Muscle of leg (tissue), 11 donors: ENCODE data around the gene PRPF18. TPM values are rescaled to one million over a fixed set of nuclear protein-coding genes. Genes with fewer than 3 reads are reported as not detected.
A peak's percentile ranks its signal among the peaks of the same experiment; 100 is the strongest.

ENCODE experiments used
- DNase-seq: peaks from one replicate; pipeline ENCODE4 v3.0.0; 2013
- H3K27ac ChIP-seq: one replicate; pipeline ENCODE4 v1.5.1; 2013; ENCODE audit warnings: mild to moderate bottlenecking, low read length, control low read depth
- H3K27me3 ChIP-seq: one replicate; pipeline ENCODE4 v1.6.1; 2013; ENCODE audit warnings: low read length; ENCODE audit not compliant: control insufficient read depth, insufficient read depth
- H3K36me3 ChIP-seq: one replicate; pipeline ENCODE4 v1.6.1; 2013; ENCODE audit warnings: low read length; ENCODE audit not compliant: control insufficient read depth, insufficient read depth
- H3K4me1 ChIP-seq: one replicate; pipeline ENCODE4 v1.6.1; 2013; ENCODE audit warnings: low read length; ENCODE audit not compliant: control insufficient read depth, insufficient read depth
- H3K4me3 ChIP-seq: one replicate; pipeline ENCODE4 v1.5.1; 2013; ENCODE audit warnings: low read length, control low read depth
- H3K9me3 ChIP-seq: replicated peaks from 2 replicates; pipeline ENCODE4 v1.6.1; 2013; ENCODE audit warnings: low read depth, low read length; ENCODE audit not compliant: control insufficient read depth
- WGBS: methylation state at CpG from one replicate; pipeline ENCODE4 v1.1.5; 2013; ENCODE audit warnings: missing lambda C conversion rate; ENCODE audit not compliant: insufficient coverage; 5-methylcytosine and 5-hydroxymethylcytosine counted together
- polyA plus RNA-seq, 8 donors: library from polyadenylated mRNA; unstranded; fragments of 120-200 nt; gene quantifications; one replicate each; pipeline versions ENCODE4 v1.2.1 to v1.2.3, GENCODE V29; 2013; ENCODE audit warnings: inconsistent platforms in 1 of 8, low replicate concordance in 1 of 8; ENCODE audit not compliant: insufficient read length in 8 of 8, insufficient read depth in 1 of 8
- total RNA-seq: library from RNA; stranded (reverse); fragments of 120-200 nt; gene quantifications from one replicate; pipeline ENCODE4 v1.2.4, GENCODE V29; 2013

PRPF18 gene
- total and polyA plus RNA-seq, 9 donors: 22.1 to 34.2 (median 23.1) TPM

GRCh38 chr10:13634207-13634606 is 47.4 kb downstream of the PRPF18 start:
- WGBS: 32% methylated on average over 6 of the region's 6 CpGs
- DNase-seq: peak; percentile 90

GRCh38 chr10:13636776-13637175 is 50.0 kb downstream of the PRPF18 start:
- no peak for DNase-seq
- H3K9me3 ChIP-seq: peaks cover 3% of the 10 kb centered on the region
- 100% methylated on average over 2 of the region's 4 CpGs for WGBS
- no peak overlapping the region for H3K27ac ChIP-seq
- peaks cover 27% of the 10 kb centered on the region for H3K4me1 ChIP-seq
- peaks cover 9% of the 10 kb centered on the region for H3K36me3 ChIP-seq
- no peak overlapping the region for H3K4me3 ChIP-seq
- H3K27me3 ChIP-seq: no peaks in the 10 kb centered on the region

More at GRCh38 chr10:13634207-13634606, 47.4 kb downstream of the PRPF18 start:
- Histone ChIP-seq H3K36me3 (peaks cover 8% of the 10 kb centered on the region), H3K4me3 (no peak overlapping the region), H3K4me1 (peaks cover 35% of the 10 kb centered on the region), H3K27ac (peak overlapping the region; percentile 97), H3K9me3 (no peaks in the 10 kb centered on the region), H3K27me3 (no peaks in the 10 kb centered on the region)

- Histone ChIP-seq H3K36me3 (peaks cover 14% of the 10 kb centered on the region), H3K4me1 (peaks cover 25% of the 10 kb centered on the region), H3K9me3 (peaks cover 8% of the 10 kb centered on the region), H3K27ac (no peak overlapping the region), H3K27me3 (no peaks in the 10 kb centered on the region), H3K4me3 (no peak overlapping the region)
- no CpG with 5 or more reads among the region's 1 CpG for WGBS
- DNase-seq: no peak
These were observed 50.6 kb downstream of the PRPF18 start for GRCh38 chr10:13637303-13637856.

DNA sequence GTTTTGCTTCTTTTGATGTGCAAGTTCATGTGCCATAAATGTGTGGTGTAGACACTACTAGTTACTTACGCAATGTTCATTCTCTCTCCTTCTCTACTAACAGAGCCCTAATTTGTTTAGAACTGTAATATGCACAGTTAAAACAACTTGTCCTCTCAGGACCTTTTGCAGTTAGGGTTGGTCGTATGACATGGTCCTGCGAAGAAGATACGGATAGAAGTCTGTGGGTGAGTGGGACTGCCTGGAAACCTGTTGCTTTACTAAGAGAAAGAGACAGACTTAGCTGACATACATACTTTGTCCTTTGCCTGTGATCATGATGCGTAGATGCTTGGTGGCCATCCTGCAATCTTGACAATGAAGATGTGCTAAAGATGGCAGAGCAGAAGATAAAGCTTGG is 51.1 kb downstream of the PRPF18 start:
- Histone ChIP-seq H3K27me3 (no peaks in the 10 kb centered on the region), H3K4me1 (peaks cover 21% of the 10 kb centered on the region), H3K36me3 (peaks cover 17% of the 10 kb centered on the region), H3K9me3 (peaks cover 13% of the 10 kb centered on the region), H3K4me3 (no peak overlapping the region), H3K27ac (no peak overlapping the region)
- WGBS: 80% methylated on average over 1 of the region's 5 CpGs
- no peak for DNase-seq

GRCh38 chr10:13642293-13642692 is 55.5 kb downstream of the PRPF18 start:
- peaks cover 14% of the 10 kb centered on the region for H3K9me3 ChIP-seq
- peaks cover 5% of the 10 kb centered on the region for H3K4me1 ChIP-seq
- H3K27me3 ChIP-seq: no peaks in the 10 kb centered on the region
- H3K27ac ChIP-seq: no peak overlapping the region
- no peak for DNase-seq
- no peak overlapping the region for H3K4me3 ChIP-seq
- peaks cover 43% of the 10 kb centered on the region for H3K36me3 ChIP-seq
- 93% methylated on average over 2 of the region's 2 CpGs for WGBS

DNA sequence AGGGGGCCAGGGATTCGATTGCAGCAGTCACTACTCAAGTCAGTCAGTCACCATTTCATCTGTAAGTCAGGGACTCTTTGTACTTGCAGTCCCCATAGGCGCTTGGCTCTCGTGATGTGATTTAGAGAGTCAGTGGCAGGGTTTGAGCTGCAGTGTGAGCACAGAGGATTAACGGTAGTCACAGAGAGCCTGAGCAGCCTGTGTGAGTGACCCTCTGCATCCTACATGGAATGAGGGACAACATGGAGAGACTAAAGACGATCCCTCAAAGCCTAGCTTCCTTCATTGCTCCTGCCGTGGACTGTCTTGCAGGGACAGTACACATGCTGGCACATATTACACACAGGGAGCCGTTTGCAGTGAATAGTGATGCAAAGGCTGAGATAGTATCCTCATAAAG is 56.3 kb downstream of the PRPF18 start:
- Histone ChIP-seq H3K27me3 (no peaks in the 10 kb centered on the region), H3K9me3 (peaks cover 14% of the 10 kb centered on the region), H3K4me3 (no peak overlapping the region), H3K4me1 (peaks cover 5% of the 10 kb centered on the region), H3K36me3 (peaks cover 48% of the 10 kb centered on the region), H3K27ac (no peak overlapping the region)
- 81% methylated on average over 4 of the region's 7 CpGs for WGBS
- DNase-seq: no peak

GRCh38 chr10:13644866-13645265 is 58.1 kb downstream of the PRPF18 start:
- Histone ChIP-seq H3K4me3 (no peak overlapping the region), H3K27me3 (no peaks in the 10 kb centered on the region), H3K27ac (no peak overlapping the region), H3K4me1 (peaks cover 10% of the 10 kb centered on the region), H3K36me3 (peaks cover 58% of the 10 kb centered on the region), H3K9me3 (peaks cover 14% of the 10 kb centered on the region)
- DNase-seq: no peak
- WGBS: 80% methylated on average over 1 of the region's 9 CpGs

DNA sequence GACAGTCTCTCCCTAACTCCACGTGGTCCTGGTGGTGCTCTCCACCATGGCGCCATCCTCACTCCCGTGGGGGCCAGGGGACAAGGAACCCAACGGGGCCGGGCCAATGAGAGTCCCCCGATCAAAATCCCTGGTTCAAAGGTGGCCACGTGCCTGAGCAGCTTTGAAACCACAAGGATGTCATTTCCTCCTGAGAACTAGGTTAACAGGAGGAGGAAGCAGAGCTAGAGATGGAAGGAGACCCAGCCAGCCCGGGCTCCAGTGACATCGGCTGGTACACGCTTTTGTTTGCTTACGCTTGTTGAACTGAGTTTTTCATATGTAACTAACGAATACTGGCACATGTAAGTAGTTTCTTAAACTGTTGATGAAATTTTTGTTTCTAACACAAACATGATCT is 61.7 kb downstream of the PRPF18 start:
- Histone ChIP-seq H3K9me3 (no peaks in the 10 kb centered on the region), H3K4me3 (no peak overlapping the region), H3K27ac (peak overlapping the region; percentile 74), H3K36me3 (peaks cover 77% of the 10 kb centered on the region), H3K4me1 (peaks cover 19% of the 10 kb centered on the region), H3K27me3 (no peaks in the 10 kb centered on the region)
- WGBS: 78% methylated on average over 11 of the region's 12 CpGs
- no peak for DNase-seq

DNA sequence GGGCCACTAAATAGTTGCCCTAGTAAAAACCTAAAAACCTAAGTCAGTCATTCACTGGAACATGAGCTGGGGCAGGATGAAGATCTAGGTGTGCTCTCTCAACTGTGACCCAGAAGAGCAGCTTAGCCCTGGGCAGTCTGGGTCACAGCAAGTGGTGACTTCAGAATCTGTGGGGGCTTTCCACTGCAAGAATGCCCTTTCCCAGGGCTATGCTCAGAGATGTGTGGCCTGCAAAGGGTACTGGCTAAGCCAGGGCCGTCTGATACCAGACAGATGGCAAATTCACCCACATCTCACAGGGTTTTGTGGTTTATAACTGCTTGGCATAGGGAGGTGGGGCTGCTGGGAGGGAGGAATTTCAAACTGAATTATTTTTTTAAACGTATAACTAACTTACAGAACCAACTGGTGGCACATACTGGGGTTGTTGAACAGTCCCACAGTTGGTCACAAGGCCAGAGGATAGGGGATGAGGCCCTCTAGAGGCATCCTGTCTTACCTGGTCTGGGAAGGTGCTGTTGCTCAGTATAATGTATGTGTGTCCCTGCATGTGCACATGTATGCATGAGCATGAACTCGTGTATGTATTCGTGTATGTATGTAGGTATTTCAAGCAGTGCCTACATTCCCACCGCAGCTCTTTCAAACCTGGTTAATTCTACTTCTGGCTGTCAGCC is 63.2 kb downstream of the PRPF18 start:
- DNase-seq: no peak
- Histone ChIP-seq H3K27me3 (no peaks in the 10 kb centered on the region), H3K9me3 (no peaks in the 10 kb centered on the region), H3K27ac (peak overlapping the region; percentile 6), H3K4me3 (no peak overlapping the region), H3K4me1 (peaks cover 19% of the 10 kb centered on the region), H3K36me3 (peaks cover 90% of the 10 kb centered on the region)
- no CpG with 5 or more reads among the region's 5 CpGs for WGBS

- no peak overlapping the region for H3K4me3 ChIP-seq
- H3K4me1 ChIP-seq: peaks cover 19% of the 10 kb centered on the region
- 73% methylated on average over 4 of the region's 5 CpGs for WGBS
- no peak for DNase-seq
- H3K27ac ChIP-seq: no peak overlapping the region
- H3K27me3 ChIP-seq: no peaks in the 10 kb centered on the region
- no peaks in the 10 kb centered on the region for H3K9me3 ChIP-seq
- H3K36me3 ChIP-seq: peaks cover 89% of the 10 kb centered on the region
These were observed 64.2 kb downstream of the PRPF18 start for GRCh38 chr10:13650961-13651360.
